Vagina (tissue), 2 donors: ENCODE measurements around the gene LY6G5B. TPM values are rescaled to one million over a fixed set of nuclear protein-coding genes. Genes with fewer than 3 reads are reported as not detected.

Experiments used
- DNase-seq, 2 donors: peaks; one replicate each; pipeline ENCODE4 v3.0.0-alpha.2; 2017; ENCODE audit errors: extremely low spot score in 2 of 2
- H3K27ac ChIP-seq: fragments of 200-600 bp; sonication (generic); one replicate; pipeline ENCODE4 v1.5.1; 2019
- H3K27me3 ChIP-seq: fragments of 200-600 bp; sonication (generic); one replicate; pipeline ENCODE4 v1.5.1; 2019
- H3K36me3 ChIP-seq, 2 donors: fragments of 200-600 bp; sonication (generic); one replicate each; pipeline ENCODE4 v1.5.1; 2017 to 2019
- H3K4me1 ChIP-seq: fragments of 200-600 bp; sonication (generic); one replicate; pipeline ENCODE4 v1.5.1; 2019
- H3K4me3 ChIP-seq, 2 donors: fragments of 200-600 bp; sonication (generic); 1 replicate in 1 of 2; 2 replicates in 1 of 2; pipeline ENCODE4 v1.5.1; 2016 to 2019
- H3K9me3 ChIP-seq: fragments of 200-600 bp; sonication (generic); one replicate; pipeline ENCODE4 v1.5.1; 2019
- CTCF ChIP-seq, 3 experiments: fragments of 450-650 bp in 2 of 3; fragments of 200-600 bp in 1 of 3; sonication (generic) in 1 of 3; IDR thresholded peaks; one replicate each; pipeline ENCODE4 v1.5.1; 2017 to 2019; ENCODE audit warnings: antibody characterized with exemption in 3 of 3, mild to moderate bottlenecking in 2 of 3, moderate library complexity in 2 of 3
- POLR2A ChIP-seq, 2 donors: fragments of 450-650 bp; IDR thresholded peaks; one replicate each; pipeline ENCODE4 v1.6.1; 2017; ENCODE audit warnings: antibody characterized with exemption in 2 of 2, mild to moderate bottlenecking in 2 of 2, moderate library complexity in 2 of 2
- POLR2AphosphoS5 ChIP-seq, 2 donors: sonication (generic); formaldehyde crosslinking; IDR thresholded peaks; one replicate each; pipeline ENCODE4 v1.9.0; 2017; ENCODE audit warnings: antibody characterized with exemption in 2 of 2, mild to moderate bottlenecking in 2 of 2, low read depth in 1 of 2; ENCODE audit not compliant: insufficient read depth in 1 of 2
- intact Hi-C: fragments of 100-400 bp; cut with DNase I; formaldehyde crosslinking; loops from one replicate; pipeline ENCODE4 v1.15.1; 2023
- total RNA-seq: library from RNA; depleted of rRNA; stranded (reverse); fragments of >200 nt; gene quantifications from one replicate; pipeline ENCODE4 v1.2.3, GENCODE V29; 2016

The LY6G5B gene
- total RNA-seq, 1 donor from 2014 or later: 7.4 TPM

- TF ChIP-seq POLR2AphosphoS5 (IDR thresholded peaks at IDR 0.05; ENCODE audit: insufficient read depth in 1 of 2, low read depth in 1 of 2) (no peak), POLR2A (IDR thresholded peaks at IDR 0.05) (no peak), CTCF (IDR thresholded peaks at IDR 0.05) (no peak)
- Histone ChIP-seq H3K4me1 (peaks cover 15% of the 10 kb centered on the region), H3K27ac (no peak overlapping the region), H3K27me3 (no peaks in the 10 kb centered on the region), H3K9me3 (no peaks in the 10 kb centered on the region), H3K4me3 (no peak overlapping the region), H3K36me3 (peaks cover 3 to 16% of the 10 kb centered on the region in 2 donors)
- intact Hi-C loops: loop anchor here (10.0 kb wide), 1 partner anchor 278 kb away; the partner anchor contains the start of genes NELFE and SKIC2
- no peak for DNase-seq
Observed at GRCh38 chr6:31676904-31677303, 7.1 kb downstream of the LY6G5B start.

- H3K4me3 ChIP-seq: no peak overlapping the region
- intact Hi-C loops: loop anchor here (10.0 kb wide), 1 partner anchor 277 kb away; the partner anchor contains the start of genes NELFE and SKIC2
- no peaks in the 10 kb centered on the region for H3K9me3 ChIP-seq
- TF ChIP-seq CTCF (IDR thresholded peaks at IDR 0.05) (no peak), POLR2A (IDR thresholded peaks at IDR 0.05) (no peak), POLR2AphosphoS5 (IDR thresholded peaks at IDR 0.05; ENCODE audit: insufficient read depth in 1 of 2, low read depth in 1 of 2) (no peak)
- DNase-seq: no peak
- peaks cover 0 to 5% of the 10 kb centered on the region in 2 donors for H3K36me3 ChIP-seq
- H3K4me1 ChIP-seq: peaks cover 19% of the 10 kb centered on the region
- H3K27ac ChIP-seq: no peak overlapping the region
- H3K27me3 ChIP-seq: no peaks in the 10 kb centered on the region
Observed at GRCh38 chr6:31677955-31678354, 8.2 kb downstream of the LY6G5B start.

GRCh38 chr6:31680226-31681134 lies 10.7 kb downstream of the LY6G5B start, which contains the start of gene LY6G5C:
Gene LY6G5C, minus strand, starts transcription at chr6:31681067. Its CDS starts 694 bp downstream, at chr6:31680373.
- peak in 1 of 2 donors; percentile 96 for DNase-seq
- H3K4me3 ChIP-seq: peak within 1 kb of the TSS; percentile 55 to 59
- H3K27ac ChIP-seq: peak within 1 kb of the TSS; percentile 92
- intact Hi-C loops: loop anchor here (5.0 to 10.0 kb wide), 2 partner anchors 54 to 152 kb away; partner anchors contain the start of gene CLIC1
- H3K27me3 ChIP-seq: no peaks in the 10 kb centered on the region
- no peaks in the 10 kb centered on the region for H3K9me3 ChIP-seq
- H3K4me1 ChIP-seq: peaks cover 25% of the 10 kb centered on the region
- TF ChIP-seq CTCF (IDR thresholded peaks at IDR 0.05): peak; percentile 50 to 69 (median 69)
- TF ChIP-seq POLR2AphosphoS5 (IDR thresholded peaks at IDR 0.05; ENCODE audit: insufficient read depth in 1 of 2, low read depth in 1 of 2): peak; percentile 60 to 61
- TF ChIP-seq POLR2A (IDR thresholded peaks at IDR 0.05): no peak
- H3K36me3 ChIP-seq: no peaks in the 10 kb centered on the region

- Histone ChIP-seq H3K36me3 (no peaks in the 10 kb centered on the region), H3K4me3 (peak overlapping the region; percentile 55 to 59), H3K9me3 (no peaks in the 10 kb centered on the region), H3K27me3 (no peaks in the 10 kb centered on the region), H3K27ac (peak overlapping the region; percentile 92), H3K4me1 (peaks cover 25% of the 10 kb centered on the region)
- no peak for DNase-seq
- TF ChIP-seq POLR2A (IDR thresholded peaks at IDR 0.05) (no peak), POLR2AphosphoS5 (IDR thresholded peaks at IDR 0.05; ENCODE audit: insufficient read depth in 1 of 2, low read depth in 1 of 2) (peak; percentile 4 to 59), CTCF (IDR thresholded peaks at IDR 0.05) (peak in 1 of 3 experiments; percentile 12)
- intact Hi-C loops: loop anchor here (5.0 to 10.0 kb wide), 2 partner anchors 54 to 151 kb away; partner anchors contain the start of gene CLIC1
Observed at GRCh38 chr6:31681135-31681671, 11.4 kb downstream of the LY6G5B start.
